Stimulated activated CD4-positive, alpha-beta T cell treated with anti-CD3 and anti-CD28 coated beads, Interleukin-2, amount 100 ng/mL, for 4 hours (primary cell): ENCODE results near the gene AGK.
"Not testable (repeated sequence)": the region's sequence is repeated elsewhere in the genome, so short reads cannot be mapped to it uniquely, and the experiment has no call there.

Experiments used
- DNase-seq: peaks from one replicate; pipeline ENCODE4 v3.0.0-alpha.2; 2020; ENCODE audit warnings: low read depth

The AGK gene

DNA sequence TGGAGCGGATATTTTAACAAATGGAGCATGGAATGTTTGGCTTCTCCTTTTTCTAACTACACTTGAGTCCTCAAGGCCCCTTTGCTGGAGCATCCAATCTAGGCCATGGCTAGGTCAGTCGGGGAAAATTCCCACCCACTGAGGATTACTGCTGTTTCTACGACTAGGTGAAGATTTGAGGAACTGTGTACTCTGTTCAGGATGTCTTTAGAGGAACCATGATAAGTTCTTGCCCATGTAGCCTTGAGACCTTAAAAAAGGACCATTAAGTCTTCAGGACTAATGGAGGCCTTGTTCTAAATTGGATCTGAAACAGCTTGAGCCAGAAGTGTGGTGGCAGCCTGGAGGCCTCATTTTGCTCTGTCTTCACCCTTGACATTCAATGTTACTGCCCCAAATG, 6.2 kb downstream of the AGK start:
- DNase-seq: no peak

DNA sequence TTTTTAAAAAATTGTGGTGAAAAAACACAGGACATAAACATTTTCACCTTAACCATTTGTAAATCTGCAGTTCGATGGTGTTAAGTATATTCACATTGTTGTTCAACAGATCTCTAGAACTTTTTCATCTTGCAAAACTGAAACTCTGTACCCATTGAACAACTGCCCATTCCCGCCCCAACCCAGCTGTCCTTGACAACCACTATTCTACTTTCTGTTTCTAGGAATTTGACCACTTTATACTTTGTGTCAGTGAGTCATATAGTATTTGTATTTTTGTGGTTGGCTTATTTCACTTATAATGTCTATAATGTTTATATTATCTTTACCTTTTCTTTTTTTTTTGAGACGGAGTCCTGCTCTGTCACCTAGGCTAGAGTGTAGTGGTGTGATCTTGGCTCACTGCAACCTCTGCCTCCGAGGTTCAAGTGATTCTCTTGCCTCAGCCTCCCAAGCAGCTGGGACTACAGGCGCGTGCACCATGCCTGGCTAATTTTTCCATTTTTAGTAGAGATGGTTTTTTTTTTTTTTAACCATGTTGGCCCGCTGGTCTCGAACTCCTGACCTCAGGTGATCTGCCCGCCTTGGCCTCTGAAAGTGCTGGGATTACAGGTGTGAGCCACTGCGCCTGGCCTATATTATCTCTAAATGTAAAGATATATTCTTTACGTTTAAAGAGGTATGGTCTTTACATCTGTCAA, 6.8 kb downstream of the AGK start:
- not testable (repeated sequence) for DNase-seq

GRCh38 chr7:141558544-141559183, 7.5 kb downstream of the AGK start:
- no peak for DNase-seq

DNA sequence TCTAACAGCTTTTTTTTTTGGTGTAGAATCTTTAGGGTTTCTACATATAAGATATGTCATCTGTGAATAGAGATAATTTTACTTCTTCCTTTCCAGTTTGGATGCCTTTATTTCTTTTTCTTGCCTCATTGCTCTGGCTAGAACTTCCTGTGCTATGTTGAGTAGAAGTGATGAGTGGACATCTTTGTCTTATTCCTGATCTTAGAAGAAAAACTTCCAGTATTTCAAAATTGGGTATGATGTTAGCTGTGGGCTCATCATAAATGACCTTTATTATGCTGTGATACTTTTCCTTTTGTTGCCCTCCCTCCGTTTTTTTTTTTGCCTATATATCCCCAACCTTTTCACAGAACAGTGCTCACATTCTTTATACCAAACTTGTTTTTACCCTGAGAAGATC, 8.8 kb downstream of the AGK start:
- no peak for DNase-seq

GRCh38 chr7:141562036-141562435, 10.8 kb downstream of the AGK start:
- DNase-seq: no peak

DNA sequence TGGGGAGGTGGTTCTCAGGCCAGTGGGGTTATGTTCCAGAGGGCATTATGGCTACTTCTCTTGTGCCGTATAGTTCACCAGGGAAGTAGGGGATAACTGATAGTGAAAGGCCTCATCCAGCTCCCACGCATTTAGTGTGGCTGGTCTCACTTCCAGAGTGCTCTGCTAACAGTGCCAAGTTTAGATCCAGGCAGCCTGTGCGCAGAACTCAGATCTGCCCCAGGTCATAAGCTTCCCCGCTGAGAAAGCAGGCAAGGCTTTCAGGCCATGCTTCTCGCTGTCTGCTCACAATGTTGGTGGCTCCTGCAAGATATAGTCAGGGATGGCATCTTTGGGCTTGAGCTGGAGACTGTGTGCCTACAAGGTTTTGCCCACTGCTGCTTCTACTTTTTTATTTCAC, 11.3 kb downstream of the AGK start:
- DNase-seq: no peak

- DNase-seq: no peak
These were observed 11.8 kb downstream of the AGK start for GRCh38 chr7:141562972-141563371.

GRCh38 chr7:141563956-141564623, 12.9 kb downstream of the AGK start:
- no peak for DNase-seq

GRCh38 chr7:141567432-141567831, 16.2 kb downstream of the AGK start:
- no peak for DNase-seq

DNA sequence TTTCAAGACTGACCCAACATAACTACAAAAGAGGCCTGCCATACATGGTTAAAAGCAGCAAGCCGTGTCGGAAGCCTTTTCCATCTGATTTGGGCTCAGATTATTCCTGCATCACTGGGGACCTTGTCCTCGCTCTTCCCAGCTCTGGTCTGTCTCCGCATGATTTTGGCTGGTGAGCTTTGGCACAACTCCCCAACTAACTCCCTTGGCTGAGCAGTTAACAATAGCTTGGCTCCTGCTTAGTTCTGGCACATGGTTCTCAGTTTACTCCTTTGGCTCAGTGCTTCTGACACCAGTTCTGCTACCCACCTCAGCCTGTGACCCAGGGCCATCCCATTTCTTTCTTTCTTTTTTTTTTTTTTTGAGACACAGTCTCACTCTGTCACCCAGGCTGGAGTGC, 17.0 kb downstream of the AGK start:
- DNase-seq: no peak

DNA sequence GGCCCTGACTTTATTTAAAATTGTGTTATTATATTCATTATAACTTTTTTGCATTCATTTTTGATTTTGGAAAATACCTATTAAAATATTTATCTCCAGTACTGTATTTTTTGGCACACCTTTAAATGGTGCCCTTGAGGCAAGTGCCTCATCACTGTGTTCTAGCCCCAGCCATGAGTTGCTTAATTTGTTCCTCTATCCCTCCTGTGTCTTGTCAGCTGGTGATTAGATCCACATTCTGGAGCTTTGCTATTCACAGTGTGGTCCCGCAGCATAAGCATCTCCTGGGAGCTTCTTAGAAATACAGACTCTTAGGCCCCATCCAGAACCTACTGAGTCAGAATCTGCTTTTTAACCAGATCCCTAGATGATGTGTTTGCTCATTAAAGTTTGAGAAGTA, 19.8 kb downstream of the AGK start:
- DNase-seq: no peak

DNA sequence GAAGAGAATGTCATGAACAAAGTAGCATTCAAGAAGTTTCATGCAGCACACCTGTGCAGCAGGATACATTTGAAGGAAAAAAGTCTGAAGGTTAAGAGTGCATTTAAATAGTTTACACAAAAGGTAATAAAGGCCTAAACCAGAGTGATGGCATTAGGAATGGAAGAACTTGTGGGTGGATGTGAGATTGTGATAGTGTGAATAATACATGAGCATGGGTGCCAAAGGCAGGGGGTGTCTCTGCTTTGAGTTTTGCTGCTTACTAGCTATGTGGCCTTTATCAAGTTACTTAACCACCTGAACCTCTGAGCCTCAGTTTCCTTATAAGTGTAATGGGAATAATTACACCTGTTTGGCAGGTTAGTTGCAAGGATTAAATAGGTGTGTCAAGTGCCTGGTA, 21.0 kb downstream of the AGK start:
- no peak for DNase-seq

- DNase-seq: no peak
These were observed 22.3 kb downstream of the AGK start for GRCh38 chr7:141573511-141573910.

GRCh38 chr7:141575164-141575563, 24.0 kb downstream of the AGK start:
- DNase-seq: no peak

DNA sequence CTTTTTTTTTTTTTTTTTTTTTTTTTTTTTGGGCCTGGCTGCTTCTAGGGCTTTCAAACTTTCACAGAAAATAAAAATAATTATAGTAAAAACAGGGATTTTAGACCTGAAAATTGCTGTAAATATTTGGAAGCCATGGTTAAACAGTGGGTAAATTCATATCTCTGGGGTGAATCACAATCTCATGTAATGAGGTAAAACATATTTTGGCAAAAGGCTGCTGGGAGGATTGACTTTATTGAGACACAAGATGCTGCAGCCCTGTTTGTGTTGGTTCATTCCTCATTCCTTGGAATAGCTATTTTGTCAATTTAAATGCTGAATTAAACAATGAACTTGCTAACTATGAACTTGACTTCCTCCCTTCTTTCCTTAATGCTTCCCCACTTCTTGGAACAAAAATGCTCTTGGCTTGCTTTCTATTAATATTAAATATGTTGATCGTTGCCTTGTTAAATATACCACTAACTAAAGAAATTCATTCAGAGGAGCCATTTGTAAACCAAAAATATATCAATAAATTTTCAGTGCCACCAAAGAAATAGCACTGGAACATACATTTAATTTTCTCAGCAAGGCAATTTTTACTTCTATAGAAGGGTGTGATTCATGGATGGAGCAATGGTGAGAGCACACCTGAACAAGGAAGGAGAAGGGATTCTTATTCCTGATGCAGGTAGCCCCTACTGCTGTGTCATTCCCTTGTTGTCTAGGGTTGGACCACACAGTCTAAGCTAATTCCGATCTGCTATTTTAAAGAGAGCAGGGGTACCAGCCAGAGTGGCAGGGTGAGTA, 24.6 kb downstream of the AGK start:
- no peak for DNase-seq

GRCh38 chr7:141577043-141577839, 26.0 kb downstream of the AGK start:
- DNase-seq: no peak

- not testable (repeated sequence) for DNase-seq
These were observed 28.7 kb downstream of the AGK start for GRCh38 chr7:141579953-141580352.

DNA sequence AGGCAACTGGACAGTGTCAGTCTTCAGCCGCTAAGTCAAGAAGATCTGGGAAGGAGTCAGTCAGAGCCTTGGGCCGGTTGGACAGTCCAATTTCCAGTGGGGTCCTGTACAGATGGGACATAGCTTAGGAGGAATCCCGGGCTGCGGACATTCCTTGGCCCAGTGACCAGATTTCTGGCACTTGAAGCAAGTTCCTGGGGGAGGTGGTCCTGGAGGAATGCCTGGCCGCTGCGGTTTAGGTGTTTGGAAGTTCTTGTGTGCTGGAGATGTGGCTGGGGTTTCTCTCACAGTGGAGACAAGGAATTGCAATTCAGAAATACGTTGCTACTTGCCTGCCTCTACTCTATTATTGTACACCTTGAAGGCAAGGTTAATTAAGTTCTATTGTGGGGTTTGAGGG, 30.9 kb downstream of the AGK start:
- DNase-seq: not testable (repeated sequence)

GRCh38 chr7:141584935-141585334, 33.7 kb downstream of the AGK start:
- DNase-seq: no peak

GRCh38 chr7:141585592-141586510, 34.6 kb downstream of the AGK start:
- peak; percentile 9 for DNase-seq

- DNase-seq: no peak
These were observed 35.7 kb downstream of the AGK start for GRCh38 chr7:141586878-141587277.
